GM19099 (cell line): ENCODE results near the gene KCNIP3.

ENCODE experiments used
- POLR2A ChIP-seq: IDR thresholded peaks from 3 replicates; pipeline ENCODE4 v1.6.1; 2011; ENCODE audit warnings: low read depth; ENCODE audit not compliant: insufficient read length; ENCODE audit errors: extremely low read depth

The KCNIP3 gene

DNA sequence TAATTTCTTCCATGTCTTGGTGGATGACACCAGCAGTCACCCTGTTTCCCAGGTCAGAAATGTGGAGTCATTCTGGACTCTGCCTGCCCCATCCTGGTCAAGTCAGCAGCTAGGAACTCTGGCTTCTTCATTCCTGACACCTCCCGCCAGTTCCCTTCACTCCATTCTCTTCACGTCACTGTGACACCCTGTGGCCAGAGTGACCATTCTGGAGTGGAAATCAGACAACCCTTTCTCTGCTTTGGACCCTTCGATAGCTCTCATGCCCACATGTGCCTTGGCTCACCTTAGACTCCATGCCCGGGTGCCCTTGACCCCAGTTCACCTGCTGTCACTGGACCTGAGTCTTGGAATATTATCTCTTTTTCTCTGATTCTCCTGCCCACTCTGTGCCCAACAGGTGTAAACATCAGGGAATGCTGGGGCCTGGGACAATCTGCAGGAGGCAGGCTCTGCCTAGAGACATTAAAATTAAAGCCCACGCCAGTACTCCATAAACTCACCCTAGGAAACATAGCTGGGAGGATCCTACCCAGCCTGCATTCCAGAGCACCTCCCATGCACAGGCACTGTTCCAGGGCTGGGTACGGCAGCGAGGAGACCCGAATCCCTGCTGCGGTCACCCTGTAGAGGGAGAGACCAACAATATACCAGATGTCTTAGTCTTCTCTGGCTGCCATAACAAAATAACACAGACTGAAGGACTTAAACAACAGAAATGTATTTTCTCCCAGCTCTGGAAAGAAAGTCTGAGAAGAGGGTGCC lies 64.3 kb downstream of the KCNIP3 start:
- TF ChIP-seq POLR2A, result no peak

GRCh38 chr2:95362486-95362885 lies 65.3 kb downstream of the KCNIP3 start:
- no peak for TF ChIP-seq POLR2A

- no peak for TF ChIP-seq POLR2A
Observed at GRCh38 chr2:95366514-95366913, 69.4 kb downstream of the KCNIP3 start.

GRCh38 chr2:95372216-95372829 lies 75.2 kb downstream of the KCNIP3 start:
- TF ChIP-seq POLR2A, result no peak

GRCh38 chr2:95372845-95373244 lies 75.7 kb downstream of the KCNIP3 start:
- no peak for TF ChIP-seq POLR2A

GRCh38 chr2:95374029-95374428 lies 76.9 kb downstream of the KCNIP3 start:
- TF ChIP-seq POLR2A, result no peak

- no peak for TF ChIP-seq POLR2A
Observed at GRCh38 chr2:95374451-95374920, 77.3 kb downstream of the KCNIP3 start.

DNA sequence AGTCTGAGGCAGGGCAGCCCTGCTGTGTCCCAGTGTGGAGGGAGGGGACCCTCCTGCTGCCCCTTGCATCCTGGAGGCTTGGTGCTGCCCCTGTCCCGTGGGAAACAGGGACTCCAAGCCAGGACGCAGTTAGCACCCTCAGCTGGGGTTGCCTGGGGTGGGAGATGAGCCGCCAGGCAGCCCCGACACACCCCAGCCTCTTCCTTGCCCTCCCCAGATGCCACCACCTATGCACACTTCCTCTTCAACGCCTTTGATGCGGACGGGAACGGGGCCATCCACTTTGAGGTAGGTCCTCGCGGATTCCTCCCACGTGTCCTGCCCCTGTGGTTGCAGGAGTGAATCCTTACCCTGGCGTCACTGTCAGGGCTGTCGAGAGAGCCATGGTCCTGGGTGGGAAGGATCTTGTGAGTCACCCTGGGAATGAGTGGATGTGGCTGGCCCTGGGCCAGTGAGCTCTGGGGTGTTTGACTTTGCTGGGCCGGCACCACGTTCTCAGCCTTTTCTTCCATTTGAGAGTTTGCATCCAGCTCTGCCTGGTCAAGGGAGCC lies 77.8 kb downstream of the KCNIP3 start:
- no peak for TF ChIP-seq POLR2A

DNA sequence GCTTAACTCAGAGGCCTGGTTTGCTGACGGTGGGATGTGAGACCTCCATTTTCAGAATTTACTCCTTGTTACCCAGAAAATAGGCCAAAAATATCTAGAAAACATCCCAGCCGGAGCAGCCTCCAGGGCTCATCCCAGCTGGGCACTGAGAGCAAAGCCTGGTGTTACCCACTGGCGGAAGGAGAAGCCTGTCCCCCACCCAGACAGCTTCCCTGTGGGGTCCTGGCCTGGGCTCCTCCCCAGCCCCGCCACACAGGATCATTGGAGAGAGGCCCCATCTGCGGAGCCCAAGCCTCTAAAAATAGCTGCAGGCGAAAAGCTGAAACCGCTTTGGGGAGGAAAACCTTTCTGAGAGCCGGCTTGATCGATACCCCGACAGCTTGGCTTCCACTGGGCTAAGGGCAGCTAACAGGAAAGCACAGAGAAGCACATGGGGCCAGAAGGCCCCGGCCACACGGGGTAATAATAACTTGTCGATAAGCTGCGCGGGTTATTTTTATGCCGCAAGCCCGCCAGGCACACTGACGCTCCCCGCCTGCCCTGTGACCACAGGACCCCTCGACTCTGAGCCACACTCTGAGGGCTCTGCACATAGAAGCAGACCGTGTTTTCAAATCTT lies 78.5 kb downstream of the KCNIP3 start:
- TF ChIP-seq POLR2A, result no peak

GRCh38 chr2:95376311-95377215 lies 79.4 kb downstream of the KCNIP3 start:
- no peak for TF ChIP-seq POLR2A

DNA sequence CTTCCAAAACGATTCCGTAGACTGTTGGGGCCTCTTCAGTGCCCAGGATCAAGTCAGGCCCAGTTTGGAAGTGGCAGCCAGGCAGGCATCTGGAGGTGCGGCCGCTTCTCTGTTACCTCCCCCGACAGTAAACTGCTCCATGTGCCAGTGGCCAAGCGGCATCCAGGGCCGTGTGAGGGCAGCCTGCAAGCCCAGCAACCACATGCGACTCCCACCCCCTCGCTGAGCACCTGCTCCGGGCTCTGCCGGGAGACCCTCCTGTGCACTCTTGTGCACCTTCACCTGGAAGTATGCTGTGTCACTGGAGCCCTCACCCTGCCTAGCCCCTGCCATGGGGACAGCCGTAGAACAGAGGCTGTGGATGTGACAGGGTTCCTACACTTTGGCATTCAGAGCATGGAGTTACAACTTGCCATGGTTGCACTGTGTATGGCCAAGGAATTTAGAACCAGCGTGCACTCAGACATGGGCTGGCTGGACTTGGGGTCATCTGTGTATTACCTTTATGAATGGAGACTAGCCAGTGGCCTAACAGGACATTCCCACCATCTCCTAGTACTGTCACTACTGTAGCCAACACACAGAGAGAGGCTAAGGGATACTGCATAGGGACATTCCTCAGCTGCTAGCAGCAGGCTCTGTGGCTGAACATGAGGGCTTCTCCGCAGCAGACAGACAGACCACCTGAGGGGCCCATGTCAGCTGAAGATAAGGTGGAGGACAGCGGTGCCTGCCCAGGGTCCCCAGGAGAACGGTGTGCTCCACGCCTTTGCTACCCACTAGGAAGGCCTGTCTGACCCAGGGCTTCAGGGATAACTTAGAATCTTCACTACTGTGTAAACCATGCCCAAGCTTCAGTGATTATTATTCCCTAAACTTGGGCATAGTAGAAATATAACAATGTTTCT lies 80.3 kb downstream of the KCNIP3 start:
- no peak for TF ChIP-seq POLR2A

DNA sequence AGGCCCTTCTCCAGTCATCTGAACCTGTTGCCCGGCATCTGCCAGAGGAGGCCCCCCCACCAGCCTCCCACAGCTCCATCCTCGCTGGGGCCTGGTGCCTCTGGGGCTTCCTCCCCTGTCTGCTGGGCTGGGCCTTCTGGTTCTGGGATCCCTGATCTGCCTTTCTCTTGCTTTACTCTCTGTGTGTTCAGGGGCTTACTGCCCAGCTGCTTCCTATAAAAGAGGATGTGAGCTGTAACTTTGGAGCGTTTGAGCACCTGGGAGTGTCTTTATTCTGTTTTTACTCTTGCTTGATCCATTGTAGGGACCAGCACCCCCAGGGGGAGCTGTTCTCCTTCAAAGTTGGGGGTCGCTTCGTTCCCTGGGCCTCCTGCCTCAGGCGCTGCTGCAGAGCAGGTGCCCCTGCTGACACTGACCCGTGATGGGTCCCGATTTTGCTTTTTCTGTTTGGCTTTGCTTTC lies 82.3 kb downstream of the KCNIP3 start:
- TF ChIP-seq POLR2A, result no peak

DNA sequence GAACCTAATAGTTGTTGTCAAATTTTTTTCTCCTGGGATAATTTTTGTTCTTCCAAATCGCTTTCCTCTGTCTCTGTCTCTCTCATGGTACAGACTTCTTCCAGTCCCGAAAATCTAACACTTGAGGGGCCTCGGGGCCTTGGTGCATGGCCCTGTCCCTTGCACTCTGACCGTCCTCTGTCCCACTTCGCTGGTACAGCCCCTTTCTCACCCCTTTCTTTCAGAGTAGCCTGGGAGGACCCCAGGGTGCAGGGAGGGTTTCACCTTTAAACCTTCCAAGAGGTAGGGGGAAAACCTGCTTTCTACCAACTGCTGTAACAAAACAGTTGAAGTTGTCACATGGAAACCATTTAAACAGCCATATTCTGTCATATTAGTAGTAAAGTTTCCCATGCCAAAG lies 83.1 kb downstream of the KCNIP3 start:
- TF ChIP-seq POLR2A, result no peak

GRCh38 chr2:95380731-95381130 lies 83.6 kb downstream of the KCNIP3 start:
- no peak for TF ChIP-seq POLR2A
